PFSK-1 (cell line): ENCODE results near the gene CNOT1.

Source experiments
- FOXP2 ChIP-seq: optimal IDR thresholded peaks from 2 replicates; pipeline ENCODE3; 2011; ENCODE audit warnings: borderline replicate concordance, control low read depth, inconsistent platforms; ENCODE audit not compliant: insufficient read depth; ENCODE audit errors: extremely low read length, extremely low read depth
- POLR2AphosphoS5 ChIP-seq: IDR thresholded peaks from 2 replicates; pipeline ENCODE4 v1.6.1; 2012; ENCODE audit warnings: low read depth, mild to moderate bottlenecking, control low read depth, low read length, moderate library complexity
- REST ChIP-seq, 2 experiments: IDR thresholded peaks; 2 replicates each; pipeline versions ENCODE4 v1.6.1 to v1.8.0; 2011 to 2012; ENCODE audit warnings: low read depth in 2 of 2, low read length in 2 of 2, control low read depth in 1 of 2, inconsistent platforms in 1 of 2, mild to moderate bottlenecking in 1 of 2, moderate library complexity in 1 of 2; ENCODE audit not compliant: insufficient read depth in 1 of 2
- SIN3A ChIP-seq: IDR thresholded peaks from 2 replicates; pipeline ENCODE4 v1.6.1; 2012; ENCODE audit warnings: mild to moderate bottlenecking, low read length, moderate library complexity, borderline replicate concordance; ENCODE audit not compliant: insufficient read depth
- TAF1 ChIP-seq: IDR thresholded peaks from 2 replicates; pipeline ENCODE4 v1.6.1; 2012; ENCODE audit warnings: low read length, control low read depth, borderline replicate concordance; ENCODE audit not compliant: insufficient read depth

DNA sequence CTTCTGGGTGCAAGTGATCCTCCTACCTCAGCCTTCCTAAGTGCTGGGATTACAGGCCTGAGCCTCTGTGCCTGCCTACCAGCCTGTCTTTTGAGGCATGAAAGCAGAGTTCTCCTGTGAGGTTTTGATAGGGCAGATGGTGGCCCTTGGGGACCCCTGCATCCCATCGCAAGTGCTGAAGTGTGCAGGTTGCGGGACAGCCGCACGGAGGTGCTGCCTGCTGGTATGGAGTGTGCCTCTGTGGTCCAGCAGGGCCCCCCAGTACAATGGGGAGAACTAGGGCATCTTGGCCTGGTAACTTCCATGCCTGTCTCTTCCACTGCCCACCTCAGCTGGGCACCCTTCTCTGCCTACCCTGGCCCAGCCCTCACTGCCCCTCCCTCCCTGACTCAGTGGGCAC is 139.6 kb downstream of the CNOT1 start:
- TF ChIP-seq SIN3A (no peak), REST (IDR thresholded peaks at IDR 0.05; ENCODE audit: insufficient read depth in 1 of 2, low read depth in 2 of 2, low read length in 2 of 2) (no peak), POLR2AphosphoS5 (no peak), TAF1 (no peak), FOXP2 (no peak)
